HG02588 (cell line): ENCODE results near the gene DYNC2H1.

ENCODE experiments used
- ATAC-seq: cut with Tn5 transposase; IDR thresholded peaks from one replicate; pipeline ENCODE4 v1.9.1; 2021; ENCODE audit warnings: mild to moderate bottlenecking, moderate library complexity; ENCODE audit not compliant: unreplicated experiment

Gene DYNC2H1

GRCh38 chr11:103520792-103521191, 411.6 kb downstream of the DYNC2H1 start:
- no peak for ATAC-seq

- no peak for ATAC-seq
Observed at GRCh38 chr11:103525069-103525468, 415.8 kb downstream of the DYNC2H1 start.

GRCh38 chr11:103528046-103528445, 418.8 kb downstream of the DYNC2H1 start:
- no peak for ATAC-seq

- ATAC-seq = no peak
Observed at GRCh38 chr11:103528596-103528995, 419.4 kb downstream of the DYNC2H1 start.

GRCh38 chr11:103529181-103529684, 420.0 kb downstream of the DYNC2H1 start:
- ATAC-seq = no peak
